Activated CD8-positive, alpha-beta T cell treated with anti-CD3 and anti-CD28 coated beads for 36 hours (primary cell): Measurements from ENCODE around the gene B3GNT8. TPM values are rescaled to one million over a fixed set of nuclear protein-coding genes. Genes with fewer than 3 reads are reported as not detected.
"Not testable (repeated sequence)": the region's sequence is repeated elsewhere in the genome, so short reads cannot be mapped to it uniquely, and the experiment has no call there.

Experiments used
- ATAC-seq: fragments of 200-7000 bp; cut with Tn5 transposase; one replicate; pipeline ENCODE4 v1.10.0; 2021; ENCODE audit warnings: mild to moderate bottlenecking, moderate library complexity
- CTCF ChIA-PET: fragments of 350-600 bp; sonication (Branson Sonifier 250); formaldehyde crosslinking; loops from one replicate; lab custom pipeline; 2021; ENCODE audit warnings: antibody characterized with exemption; lab: Charles Lee
- POLR2A ChIA-PET: fragments of 350-600 bp; sonication (Branson Sonifier 250); formaldehyde crosslinking; loops from one replicate; lab custom pipeline; 2021; ENCODE audit warnings: antibody characterized with exemption; lab: Charles Lee
- DNase-seq: peaks from one replicate; pipeline ENCODE4 v3.0.0-alpha.2; 2020
- H3K27ac Mint-ChIP-seq: one replicate; pipeline ENCODE4 v1.8.0; 2021; ENCODE audit warnings: mild to moderate bottlenecking, mixed read lengths
- H3K27me3 Mint-ChIP-seq: one replicate; pipeline ENCODE4 v1.8.0; 2021; ENCODE audit warnings: mixed read lengths
- H3K36me3 Mint-ChIP-seq: one replicate; pipeline ENCODE4 v1.8.0; 2021; ENCODE audit warnings: low read depth, mixed read lengths
- H3K4me1 Mint-ChIP-seq: one replicate; pipeline ENCODE4 v1.8.0; 2021; ENCODE audit warnings: low read depth, mixed read lengths
- H3K4me3 Mint-ChIP-seq: one replicate; pipeline ENCODE4 v1.8.0; 2021; ENCODE audit warnings: mild to moderate bottlenecking, moderate library complexity, mixed read lengths
- H3K9me3 Mint-ChIP-seq: one replicate; pipeline ENCODE4 v1.8.0; 2021; ENCODE audit warnings: mixed read lengths
- CTCF ChIP-seq: fragments of 200-600 bp; IDR thresholded peaks from one replicate; pipeline ENCODE4 v1.8.0; 2022; ENCODE audit warnings: antibody characterized with exemption, mild to moderate bottlenecking
- intact Hi-C: fragments of 100-400 bp; cut with micrococcal nuclease; formaldehyde crosslinking; loops from one replicate; pipeline ENCODE4 v1.10.0; 2022
- total RNA-seq, 2 experiments: library from RNA; stranded (reverse); gene quantifications; one replicate each; pipeline ENCODE4 v1.2.3, GENCODE V29; 2021

Gene B3GNT8
- total RNA-seq, 2 experiments from 2014 or later: 0.59 to 1.1 TPM

GRCh38 chr19:41436674-41436951, 9.4 kb upstream of the B3GNT8 start:
- Mint-ChIP-seq H3K27me3 (no peaks in the 10 kb centered on the region), H3K9me3 (no peaks in the 10 kb centered on the region), H3K36me3 (peaks cover 18% of the 10 kb centered on the region), H3K4me3 (no peak overlapping the region), H3K27ac (no peak overlapping the region), H3K4me1 (peaks cover 17% of the 10 kb centered on the region)
- DNase-seq (no peak), ATAC-seq (no peak)
- ChIA-PET POLR2A (no interaction called here), CTCF (interaction anchor here (0.8 to 1.5 kb wide), 3 partner anchors 12 to 270 kb away, joined by 3 to 4 read pairs (median 3); no protein-coding TSS in a partner anchor)
- intact Hi-C loops: no loop called here
- no peak for TF ChIP-seq CTCF

- Mint-ChIP-seq H3K4me1 (peaks cover 17% of the 10 kb centered on the region), H3K36me3 (peaks cover 18% of the 10 kb centered on the region), H3K9me3 (no peaks in the 10 kb centered on the region), H3K27ac (no peak overlapping the region), H3K4me3 (no peak overlapping the region), H3K27me3 (no peaks in the 10 kb centered on the region)
- intact Hi-C loops: no loop called here
- ATAC-seq (no peak), DNase-seq (no peak)
- POLR2A ChIA-PET: no interaction called here
- CTCF ChIA-PET: interaction anchor here (0.8 to 1.5 kb wide), 2 partner anchors 13 to 128 kb away, joined by 3 to 4 read pairs; no protein-coding TSS in a partner anchor
- TF ChIP-seq CTCF: no peak
These were observed 8.9 kb upstream of the B3GNT8 start for GRCh38 chr19:41435936-41436673.

- H3K36me3 Mint-ChIP-seq: peaks cover 18% of the 10 kb centered on the region
- peaks cover 17% of the 10 kb centered on the region for H3K4me1 Mint-ChIP-seq
- H3K27ac Mint-ChIP-seq, intact Hi-C loops, H3K27me3 Mint-ChIP-seq, H3K4me3 Mint-ChIP-seq, DNase-seq, ATAC-seq, H3K9me3 Mint-ChIP-seq: not testable (repeated sequence)
- POLR2A ChIA-PET: interaction anchor here (0.5 to 0.9 kb wide), 2 partner anchors 8 to 59 kb away, joined by 3 read pairs; partner anchors contain the start of gene B3GNT8
- CTCF ChIA-PET: interaction anchor here (1.0 kb wide), 1 partner anchor 14 kb away, joined by 3 read pairs; no protein-coding TSS in a partner anchor
These were observed 8.2 kb upstream of the B3GNT8 start for GRCh38 chr19:41435376-41435775.

GRCh38 chr19:41434450-41434849, 7.3 kb upstream of the B3GNT8 start:
- Mint-ChIP-seq H3K36me3 (peaks cover 18% of the 10 kb centered on the region), H3K27ac (no peak overlapping the region), H3K4me3 (no peak overlapping the region), H3K9me3 (no peaks in the 10 kb centered on the region), H3K27me3 (no peaks in the 10 kb centered on the region), H3K4me1 (peaks cover 14% of the 10 kb centered on the region)
- POLR2A ChIA-PET: no interaction called here
- DNase-seq (no peak), ATAC-seq (no peak)
- intact Hi-C loops: no loop called here
- no peak for TF ChIP-seq CTCF
- CTCF ChIA-PET: interaction anchor here (1.0 kb wide), 1 partner anchor 15 kb away, joined by 3 read pairs; no protein-coding TSS in a partner anchor

- DNase-seq: no peak
- no peak for TF ChIP-seq CTCF
- CTCF ChIA-PET: no interaction called here
- intact Hi-C loops: no loop called here
- H3K27ac Mint-ChIP-seq: no peak overlapping the region
- H3K9me3 Mint-ChIP-seq: no peaks in the 10 kb centered on the region
- no peaks in the 10 kb centered on the region for H3K27me3 Mint-ChIP-seq
- H3K4me3 Mint-ChIP-seq: no peak overlapping the region
- ATAC-seq: no peak
- peaks cover 20% of the 10 kb centered on the region for H3K4me1 Mint-ChIP-seq
- POLR2A ChIA-PET: no interaction called here
- H3K36me3 Mint-ChIP-seq: peaks cover 18% of the 10 kb centered on the region
These were observed 6.0 kb upstream of the B3GNT8 start for GRCh38 chr19:41433171-41433570.
